Stimulated activated CD8-positive, alpha-beta memory T cell treated with anti-CD3 and anti-CD28 coated beads, Interleukin-12 subunit alpha, Interleukin-12 subunit beta, amount 100 ng/mL, for 24 hours (primary cell): ENCODE data around the gene COL26A1.
"Not testable (repeated sequence)": the region's sequence is repeated elsewhere in the genome, so short reads cannot be mapped to it uniquely, and the experiment has no call there.

ENCODE experiments used
- DNase-seq: peaks from one replicate; pipeline ENCODE4 v3.0.0-alpha.2; 2020; ENCODE audit errors: extremely low read depth

The COL26A1 gene

GRCh38 chr7:101494602-101495329 is 132.1 kb downstream of the COL26A1 start:
- DNase-seq = no peak

- no peak for DNase-seq
Measured at GRCh38 chr7:101496017-101496416, 133.3 kb downstream of the COL26A1 start.

- no peak for DNase-seq
Measured at GRCh38 chr7:101501351-101501750, 138.7 kb downstream of the COL26A1 start.

DNA sequence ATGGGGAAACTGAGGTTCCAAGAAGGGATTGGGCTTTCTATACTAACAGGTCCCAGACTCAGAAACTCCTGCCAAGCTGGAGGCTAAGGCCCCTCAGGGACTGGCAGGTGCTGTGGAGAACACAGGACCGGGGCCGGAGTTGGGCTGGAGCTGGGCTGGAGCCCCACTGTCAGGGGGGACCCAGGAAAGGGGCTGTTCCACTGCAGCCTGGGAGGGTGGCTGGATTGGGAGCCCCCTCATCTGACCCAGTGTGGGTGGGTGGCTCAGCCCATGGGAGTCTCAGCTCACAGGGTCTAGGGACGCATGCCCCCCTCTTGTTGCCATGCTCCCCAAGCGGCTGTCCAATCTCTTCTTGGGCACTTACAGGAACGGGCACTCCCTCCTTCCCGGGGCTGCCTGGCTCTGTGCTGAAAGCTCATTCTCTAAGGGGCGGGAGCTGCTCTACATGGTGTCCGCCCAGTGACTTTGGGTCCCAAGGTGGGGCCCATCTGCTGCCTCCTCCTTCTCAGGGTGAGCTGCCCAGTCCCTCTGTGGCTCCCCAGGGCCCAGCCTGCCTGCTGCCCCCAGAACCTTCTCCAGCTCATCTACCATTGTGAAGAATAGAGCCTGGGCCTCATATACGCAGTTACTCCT is 139.9 kb downstream of the COL26A1 start:
- DNase-seq = no peak

DNA sequence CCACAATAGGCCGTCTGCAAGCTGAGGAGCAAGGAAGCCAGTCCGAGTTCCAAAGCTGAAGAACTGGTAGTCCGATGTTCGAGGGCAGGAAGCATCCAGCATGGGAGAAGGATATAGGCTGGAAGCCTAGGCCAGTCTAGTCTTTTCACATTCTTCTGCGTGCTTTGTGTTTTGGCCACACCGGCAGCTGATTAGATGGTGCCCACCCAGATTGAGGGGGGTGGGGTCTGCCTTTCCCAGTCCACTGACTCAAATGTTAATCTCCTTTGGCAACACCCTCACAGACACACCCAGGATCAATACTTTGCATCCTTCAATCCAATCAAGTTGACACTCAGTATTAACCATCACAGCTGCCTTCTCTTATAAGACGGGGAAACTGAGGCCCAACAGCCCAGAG is 142.8 kb downstream of the COL26A1 start:
- not testable (repeated sequence) for DNase-seq

GRCh38 chr7:101506531-101506930 is 143.9 kb downstream of the COL26A1 start:
- no peak for DNase-seq

DNA sequence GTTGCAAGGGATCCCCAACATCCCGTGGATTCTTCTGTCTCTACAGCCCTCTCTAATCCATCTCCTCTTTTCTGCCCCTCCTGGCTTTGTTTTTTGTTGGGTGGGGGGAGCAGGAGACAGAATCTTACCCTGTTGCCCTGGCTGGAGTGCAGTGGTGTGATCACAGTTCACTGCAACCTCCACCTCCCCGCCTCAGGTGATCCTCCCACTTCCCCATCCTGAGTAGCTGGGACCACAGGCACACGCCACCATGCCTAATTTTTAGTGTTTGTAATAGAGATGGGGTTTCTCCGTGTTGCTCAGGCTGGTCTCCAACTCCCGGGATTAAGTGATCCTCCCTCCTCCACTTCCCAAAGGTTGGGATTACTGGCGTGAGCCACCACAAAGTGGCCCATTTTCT is 144.7 kb downstream of the COL26A1 start:
- DNase-seq = no peak

GRCh38 chr7:101507791-101508252 is 145.1 kb downstream of the COL26A1 start:
- no peak for DNase-seq

DNA sequence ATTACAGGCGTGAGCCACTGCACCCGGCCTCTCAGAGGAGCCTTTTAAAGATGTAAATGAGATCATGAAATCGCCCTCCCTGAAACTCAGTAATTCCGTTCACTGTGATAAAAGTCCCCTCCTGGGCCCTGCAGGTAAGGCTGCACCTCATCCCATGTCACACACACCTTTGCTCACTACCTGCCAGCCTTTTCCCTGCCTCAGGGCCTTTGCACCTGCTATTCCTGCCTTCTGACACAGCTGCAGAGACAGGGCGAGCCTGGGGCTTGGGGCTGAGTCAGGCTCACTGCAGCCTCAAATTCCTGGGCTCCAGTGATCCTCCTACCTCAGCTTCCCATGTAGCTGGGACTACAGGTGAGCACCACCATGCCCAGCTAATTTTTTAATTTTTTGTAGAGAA is 147.6 kb downstream of the COL26A1 start:
- no peak for DNase-seq

DNA sequence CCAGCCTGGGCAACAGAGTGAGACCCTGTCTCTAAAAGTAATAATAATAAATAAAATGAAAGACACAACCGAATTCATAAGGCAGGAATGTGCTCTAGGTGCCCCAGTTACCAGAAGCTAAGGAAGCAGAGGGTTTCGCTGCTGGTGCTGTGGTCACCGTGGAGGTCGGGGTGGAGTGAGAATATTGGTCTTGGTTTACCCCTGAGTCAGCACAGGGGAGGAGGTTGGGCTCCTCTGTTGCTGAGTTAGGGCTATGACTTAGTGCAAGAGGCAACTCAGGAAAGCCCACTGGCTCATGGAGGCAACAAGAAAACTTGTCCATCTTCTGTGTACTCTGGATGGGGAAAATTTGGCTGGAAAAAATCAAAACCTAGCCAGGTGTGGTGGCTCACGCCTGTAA is 149.3 kb downstream of the COL26A1 start:
- DNase-seq = no peak

DNA sequence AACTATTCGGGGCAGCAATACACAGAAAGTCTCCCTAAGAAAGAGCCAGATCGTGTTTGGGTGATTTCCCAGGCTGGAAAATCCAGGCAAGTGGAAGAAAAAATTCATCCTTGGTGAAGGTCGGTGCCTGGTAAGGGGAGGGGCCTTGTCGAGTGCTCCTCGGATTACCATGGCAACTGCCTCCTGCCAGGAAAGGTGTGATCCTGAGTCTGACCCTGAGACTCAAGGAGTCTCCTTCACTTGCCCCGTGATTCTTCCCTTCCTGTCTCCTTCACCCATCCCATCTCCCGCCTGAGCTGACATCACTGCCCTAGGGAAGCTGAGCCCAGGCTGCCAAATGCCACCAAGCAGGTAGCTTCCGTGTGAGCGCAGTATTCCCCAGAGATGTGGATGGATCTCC is 154.2 kb downstream of the COL26A1 start:
- DNase-seq = no peak

- no peak for DNase-seq
Measured at GRCh38 chr7:101517304-101517703, 154.6 kb downstream of the COL26A1 start.

- no peak for DNase-seq
Measured at GRCh38 chr7:101518336-101518735, 155.7 kb downstream of the COL26A1 start.

GRCh38 chr7:101519324-101520023 is 156.8 kb downstream of the COL26A1 start:
- DNase-seq = no peak

DNA sequence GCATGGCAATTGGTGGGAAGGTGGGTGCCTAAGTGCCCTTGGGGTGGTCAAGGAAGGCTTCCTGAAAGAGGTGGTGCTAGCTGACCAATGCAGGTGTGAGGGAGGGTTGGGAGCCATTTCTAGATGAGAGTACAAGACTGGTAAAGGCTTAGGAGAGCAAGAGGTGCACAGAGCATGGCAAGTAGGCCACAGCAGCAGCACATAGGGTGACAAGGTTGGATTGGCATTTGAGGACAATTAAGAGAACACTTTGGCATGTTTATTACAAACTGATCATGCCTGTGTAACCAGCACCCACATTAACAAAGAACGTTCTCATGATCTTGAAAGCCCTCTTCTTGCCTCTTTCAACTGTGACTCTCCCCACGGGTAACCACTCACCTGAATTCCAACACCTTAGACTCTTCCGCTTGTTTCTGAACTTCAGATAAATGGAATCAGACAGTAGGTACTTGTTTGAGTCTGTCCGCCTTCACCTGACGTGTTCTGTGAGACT is 158.8 kb downstream of the COL26A1 start:
- DNase-seq = no peak

GRCh38 chr7:101522021-101522420 is 159.3 kb downstream of the COL26A1 start:
- DNase-seq = no peak

DNA sequence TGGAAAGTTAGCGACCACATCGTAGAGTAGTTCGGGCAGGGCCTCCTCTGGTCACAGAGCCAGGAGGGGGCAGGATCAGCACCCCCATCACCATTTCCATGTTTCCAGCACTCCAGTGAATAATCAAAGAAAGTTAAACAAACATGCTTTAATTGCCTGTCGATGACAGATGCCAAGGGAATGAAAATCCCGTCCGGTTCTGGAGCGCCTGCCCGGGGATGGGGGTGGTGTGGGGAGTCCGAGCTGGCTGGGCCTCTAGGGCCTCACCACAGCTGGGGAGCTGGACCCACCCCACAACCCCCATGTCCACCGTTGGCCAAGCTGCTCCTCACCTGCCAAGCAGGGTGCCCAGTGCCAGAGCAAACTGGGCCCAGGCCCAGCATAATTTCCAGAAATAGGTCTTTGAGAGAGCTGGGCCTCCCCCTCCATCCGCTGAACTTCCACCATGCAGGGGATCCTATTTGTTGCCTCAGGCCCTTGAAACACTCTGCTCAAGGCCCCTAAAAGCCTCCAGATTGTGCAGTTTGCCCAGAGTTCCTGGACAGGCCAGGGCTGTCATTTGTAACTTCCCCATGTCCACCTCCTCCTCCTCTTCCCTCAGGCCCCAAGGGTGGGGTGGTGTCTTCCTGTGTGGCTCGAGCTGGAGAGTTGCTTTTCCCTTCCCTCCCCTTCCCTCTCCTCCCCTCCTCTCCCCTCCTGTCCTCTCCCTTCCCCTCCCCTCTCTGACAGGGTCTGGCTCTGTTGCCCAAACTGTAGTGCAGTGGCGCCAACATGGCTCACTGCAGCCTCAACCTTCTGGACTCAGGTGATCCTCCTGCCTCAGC is 165.4 kb downstream of the COL26A1 start:
- no peak for DNase-seq

- DNase-seq = no peak
Measured at GRCh38 chr7:101529560-101529959, 166.9 kb downstream of the COL26A1 start.

DNA sequence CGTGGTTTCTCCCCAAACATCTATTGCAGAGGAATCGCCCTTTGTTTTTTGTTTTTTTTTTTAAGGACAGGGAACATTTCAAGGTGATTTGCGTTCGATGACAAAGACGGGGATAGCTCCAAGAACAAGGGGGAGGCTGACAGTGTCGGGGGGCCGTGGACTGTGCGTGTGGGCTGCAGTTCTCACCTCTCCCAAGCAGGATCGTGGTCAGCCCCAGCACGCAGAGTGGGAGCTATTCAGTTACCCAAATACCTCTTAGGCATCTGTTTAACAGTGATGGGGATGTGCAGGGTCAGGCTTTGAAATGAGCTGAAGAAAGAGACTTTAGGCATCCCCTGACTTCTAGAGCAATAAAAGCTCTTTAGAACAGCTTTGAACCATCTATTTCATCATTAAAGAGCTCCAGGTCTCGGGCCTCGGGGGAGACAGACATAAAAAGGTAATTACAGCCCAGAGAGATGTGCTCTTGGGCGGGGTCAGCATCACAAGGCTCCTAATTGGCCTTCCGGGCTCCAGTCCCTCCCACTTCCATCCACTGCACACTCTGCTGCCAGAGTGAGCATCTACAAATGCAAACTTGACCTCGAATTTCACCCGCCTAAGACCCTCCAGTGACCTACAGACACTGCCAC is 169.2 kb downstream of the COL26A1 start:
- no peak for DNase-seq

DNA sequence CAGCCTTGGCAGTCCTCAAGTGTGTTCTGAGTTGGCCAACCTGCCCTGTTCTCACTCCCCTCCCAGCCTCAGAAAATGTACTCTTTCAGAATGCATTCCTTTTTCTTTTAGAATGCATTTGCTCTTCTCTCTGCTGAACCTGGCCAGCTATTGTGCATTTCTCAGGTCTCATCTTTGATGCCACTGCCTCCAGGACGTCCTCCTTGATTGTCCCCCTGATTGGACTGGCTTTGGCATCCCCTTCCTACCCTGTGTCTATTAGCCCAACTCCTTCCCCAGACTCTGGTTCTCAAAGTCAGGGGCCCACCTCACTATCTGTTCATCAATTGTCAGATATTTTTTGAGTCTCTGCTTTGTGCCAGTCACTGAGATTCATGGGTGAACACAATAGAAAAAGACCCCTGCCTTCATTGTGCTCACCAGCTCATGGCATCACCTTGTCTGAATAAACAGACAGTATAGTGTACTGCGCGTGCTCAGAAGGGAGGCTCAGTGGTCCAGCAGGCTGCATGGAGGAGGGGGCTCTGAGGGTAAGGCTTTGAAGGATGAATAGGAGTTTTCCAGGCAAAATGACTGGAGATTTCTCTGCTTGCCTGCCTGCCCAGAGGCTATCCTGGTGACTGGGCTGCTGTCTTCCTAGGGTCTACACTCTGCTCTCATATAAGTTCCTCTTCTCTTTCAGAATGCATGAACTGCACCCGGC is 169.9 kb downstream of the COL26A1 start:
- DNase-seq = no peak

- no peak for DNase-seq
Measured at GRCh38 chr7:101533103-101533465, 170.4 kb downstream of the COL26A1 start.
